Measurements from ENCODE around the gene IDH3A.
"Not testable (repeated sequence)": the region's sequence is repeated elsewhere in the genome, so short reads cannot be mapped to it uniquely, and the experiment has no call there.

Gene IDH3A

GRCh38 chr15:78129751-78130287 lies 19.3 kb upstream of the IDH3A start:
- DNase-seq (ENCODE audit: low read depth), result no peak

DNA sequence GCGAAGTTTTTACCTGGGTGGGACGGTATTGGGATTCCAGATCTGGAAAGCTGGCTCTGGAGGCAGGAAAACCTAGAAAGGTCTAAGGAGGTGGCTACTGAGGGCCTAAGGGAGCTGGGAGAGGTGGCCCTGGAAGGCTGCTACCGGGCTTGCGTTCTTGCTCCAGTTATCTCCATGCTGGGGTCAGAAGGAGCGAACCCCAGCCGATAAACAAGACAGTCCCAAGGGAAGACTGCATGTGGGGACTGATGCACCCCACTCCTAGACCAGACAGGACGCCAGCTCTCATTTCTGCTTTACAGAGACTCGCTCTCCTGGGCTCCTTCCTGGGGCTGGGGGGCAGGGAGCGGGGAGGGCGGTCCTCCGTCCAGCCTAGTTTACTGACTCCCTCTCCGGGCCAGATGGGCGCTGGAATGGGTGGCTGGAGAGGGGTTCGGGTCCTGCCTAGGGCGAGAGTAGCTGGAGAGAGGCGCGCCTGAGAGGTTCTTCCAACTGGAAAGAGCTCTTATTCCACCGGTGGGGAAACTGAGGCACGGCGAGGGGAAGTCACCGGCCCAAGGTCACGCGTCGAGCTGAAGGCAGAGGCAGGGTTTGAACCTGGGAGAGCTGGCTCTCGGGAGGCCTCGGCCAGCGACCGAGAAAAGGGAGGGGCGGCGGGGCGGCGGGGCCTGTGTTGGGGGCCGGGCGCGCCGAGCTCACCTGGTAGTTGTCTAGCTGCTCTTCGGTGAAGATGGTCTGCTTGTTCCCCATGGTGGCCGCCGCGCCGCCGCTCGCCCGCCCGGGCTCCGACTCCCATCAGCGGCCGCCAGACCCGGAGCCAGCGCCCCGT lies 18.5 kb upstream of the IDH3A start:
- no peak for DNase-seq (ENCODE audit: low read depth)

DNA sequence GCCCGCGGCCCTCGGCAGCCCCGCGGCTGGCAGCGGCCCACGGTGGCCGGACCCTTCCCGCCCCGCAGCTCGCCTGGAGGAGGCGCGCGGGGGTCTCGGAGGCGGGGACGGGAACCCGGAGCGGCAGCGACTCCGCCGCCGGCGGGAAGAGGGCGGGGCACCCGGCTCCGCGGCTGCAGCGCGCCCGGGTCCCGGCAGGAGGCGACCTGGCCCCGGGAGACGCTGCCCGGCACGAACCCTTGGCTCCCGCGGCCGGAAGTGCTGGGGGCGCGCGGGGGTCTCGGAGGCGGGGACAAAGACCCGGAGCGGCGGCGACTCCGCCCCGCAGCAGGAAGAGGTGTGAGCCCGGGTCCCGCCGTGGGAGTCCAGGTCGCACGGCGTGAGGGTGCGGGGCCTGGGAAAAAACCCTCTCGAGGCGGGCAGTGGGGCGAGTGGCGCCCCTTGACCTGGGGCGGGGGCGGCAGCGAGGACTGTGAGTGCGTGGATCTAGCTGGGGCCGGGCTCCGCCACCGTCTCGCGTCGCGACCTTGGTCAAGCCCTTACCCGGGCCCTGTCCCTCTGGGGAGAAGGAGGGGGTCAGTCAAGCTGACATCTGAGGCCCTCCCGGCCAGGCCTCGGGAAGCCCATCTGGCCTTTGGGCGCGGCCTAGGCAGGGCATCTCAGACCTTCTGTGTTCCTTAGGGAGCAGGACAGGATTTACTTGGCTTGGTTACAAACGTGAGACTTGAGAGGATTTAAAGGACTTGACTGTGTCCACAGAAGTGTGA lies 17.7 kb upstream of the IDH3A start, which contains the start of gene CIB2:
Gene CIB2, minus strand, starts transcription at position 151 of the 767 bp plus-strand sequence. CDS start 230 bp downstream, outside the sequence.
- peak; percentile 14 for DNase-seq (ENCODE audit: low read depth)

- no peak for DNase-seq (ENCODE audit: low read depth)
Observed at GRCh38 chr15:78133801-78134200, 15.4 kb upstream of the IDH3A start.

GRCh38 chr15:78139578-78139977 lies 9.6 kb upstream of the IDH3A start:
- no peak for DNase-seq (ENCODE audit: low read depth)

GRCh38 chr15:78140292-78140691 lies 8.9 kb upstream of the IDH3A start:
- DNase-seq (ENCODE audit: low read depth), result no peak

DNA sequence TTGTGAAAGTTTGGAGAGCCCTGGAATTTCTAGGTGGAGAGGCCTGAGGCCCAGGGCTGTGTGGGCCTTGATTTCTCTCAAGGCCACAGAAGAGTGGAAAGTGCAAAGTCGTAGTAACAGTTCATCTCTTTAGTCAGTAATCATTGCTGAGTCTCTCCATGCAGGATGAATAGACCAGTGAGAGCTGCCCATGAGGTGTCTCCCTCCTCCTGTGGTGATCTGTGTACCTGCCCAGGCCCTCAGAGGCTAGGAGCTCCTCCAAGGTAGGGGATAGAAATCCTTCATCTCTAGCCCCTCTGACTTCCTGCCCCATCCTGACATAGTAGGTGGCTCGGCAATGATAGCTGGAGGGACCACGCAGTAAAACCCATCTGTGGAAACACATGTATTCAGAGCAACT lies 6.8 kb upstream of the IDH3A start:
- DNase-seq (ENCODE audit: low read depth), result no peak

- DNase-seq (ENCODE audit: low read depth), result no peak
Observed at GRCh38 chr15:78146425-78147154, 2.6 kb upstream of the IDH3A start.

DNA sequence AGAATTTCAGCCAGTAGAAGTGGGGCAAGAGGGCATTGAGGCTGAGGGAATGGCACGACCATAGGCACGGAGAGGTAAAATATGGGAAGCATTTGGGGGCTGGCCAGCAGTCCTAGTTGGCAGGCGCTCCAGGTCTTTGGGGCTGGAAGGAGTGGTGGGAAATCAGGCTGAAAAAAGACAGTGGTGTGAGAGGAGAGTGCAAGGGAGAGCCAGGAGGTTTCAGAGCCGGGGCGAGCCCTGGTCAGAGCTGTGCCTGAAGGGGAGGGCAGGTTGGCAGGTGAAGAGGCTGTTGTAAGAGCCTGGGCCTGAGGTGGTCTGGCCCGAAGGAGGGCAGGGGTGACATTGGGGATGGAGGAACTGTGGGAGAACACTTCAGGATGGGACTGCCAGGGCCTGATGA lies 1.6 kb upstream of the IDH3A start:
- no peak for DNase-seq (ENCODE audit: low read depth)

DNA sequence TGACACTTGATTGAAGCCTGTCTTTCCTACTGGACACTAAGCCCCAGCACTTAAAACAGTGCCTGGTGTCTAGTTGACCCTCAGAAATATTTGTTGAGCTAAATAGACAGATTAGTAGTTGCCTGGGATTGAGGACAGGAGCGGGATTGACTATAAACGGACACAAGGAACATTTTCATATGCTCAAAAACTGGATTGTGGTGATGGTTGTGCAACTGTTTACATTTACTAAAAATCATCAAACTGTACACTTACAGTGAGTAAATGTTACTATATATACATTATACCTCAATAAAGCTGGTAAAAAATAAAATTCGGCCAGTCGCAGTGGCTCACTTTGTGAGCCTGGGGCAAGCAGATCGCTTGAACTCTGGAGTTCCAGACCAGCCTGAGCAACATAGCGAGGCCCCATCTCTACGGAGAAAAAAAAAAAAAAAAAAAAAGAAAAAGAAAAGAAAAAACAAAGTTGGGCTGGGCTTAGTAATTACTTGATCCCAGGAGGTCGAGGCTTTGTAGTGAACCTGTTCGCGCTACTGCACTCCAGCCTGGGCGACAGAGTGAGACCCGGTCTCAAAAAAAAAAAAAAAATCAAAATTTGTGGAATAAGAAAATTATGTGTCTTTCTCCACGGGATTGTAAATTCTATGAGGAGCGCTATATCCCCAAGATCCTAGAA lies 632 bp upstream of the IDH3A start:
- no peak for DNase-seq (ENCODE audit: low read depth)

DNA sequence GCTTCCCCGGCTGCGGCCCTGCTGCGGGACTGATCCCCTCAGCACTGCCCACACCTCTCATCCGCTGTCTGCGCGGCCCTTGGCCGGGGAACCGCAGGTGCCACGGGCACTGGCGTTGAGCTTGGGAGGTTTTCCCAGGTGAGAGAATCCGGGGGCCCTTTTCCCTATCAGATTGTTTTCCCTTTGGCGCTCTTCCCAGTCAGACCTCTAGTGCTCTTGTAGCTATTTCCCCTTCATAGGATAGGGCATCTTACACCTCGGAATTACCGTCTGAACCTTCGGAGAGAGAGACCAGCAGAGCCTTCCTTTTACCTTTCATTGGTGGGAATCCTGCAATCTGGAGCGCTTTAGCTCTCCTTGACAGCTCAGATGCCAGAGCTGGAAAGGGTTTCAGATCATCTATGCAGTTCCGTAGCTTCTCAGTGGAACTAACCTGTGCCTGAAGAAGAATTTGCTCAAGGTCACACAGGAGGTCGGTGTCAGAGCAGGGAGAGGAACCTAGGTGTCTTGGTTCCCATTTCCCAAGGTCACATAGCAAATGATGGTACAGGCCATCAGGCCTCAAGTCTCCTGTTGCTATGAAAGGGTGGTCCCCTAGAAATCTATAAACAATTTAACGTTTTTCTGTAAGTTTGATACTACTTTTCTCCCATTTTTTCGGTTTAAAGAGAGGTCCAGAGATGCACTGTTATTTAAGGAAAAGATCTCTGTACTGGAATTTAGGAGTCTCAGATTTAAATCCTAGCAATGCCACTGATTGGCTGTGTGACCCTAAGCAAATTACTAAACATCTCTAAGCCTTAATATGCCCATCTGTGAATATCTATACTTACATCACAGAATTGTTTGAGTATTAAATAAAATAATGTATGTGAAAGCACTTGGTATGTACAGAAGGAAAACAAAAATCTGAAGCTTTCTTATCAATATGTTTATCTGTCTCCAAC lies 916 bp downstream of the IDH3A start:
- no peak for DNase-seq (ENCODE audit: low read depth)

GRCh38 chr15:78151075-78151474 lies 1.9 kb downstream of the IDH3A start:
- DNase-seq (ENCODE audit: low read depth), result not testable (repeated sequence)

DNA sequence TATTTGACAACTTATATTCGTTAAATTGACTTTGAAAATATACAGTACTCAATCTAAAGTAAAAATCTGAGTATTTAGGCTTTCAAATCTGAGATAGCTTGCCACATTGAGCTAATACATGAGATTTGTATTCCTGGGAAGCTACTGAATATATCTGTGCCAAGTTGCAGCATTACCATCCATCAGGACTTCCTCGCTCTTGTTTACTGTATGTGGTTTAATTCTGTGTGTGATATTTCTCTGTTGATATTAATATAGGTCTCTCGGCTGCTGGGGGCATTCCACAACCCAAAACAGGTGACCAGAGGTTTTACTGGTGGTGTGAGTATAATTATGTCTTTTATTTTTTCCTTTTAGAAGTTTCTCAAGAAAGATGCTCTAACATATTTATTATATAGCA lies 5.8 kb downstream of the IDH3A start:
- DNase-seq (ENCODE audit: low read depth), result no peak

DNA sequence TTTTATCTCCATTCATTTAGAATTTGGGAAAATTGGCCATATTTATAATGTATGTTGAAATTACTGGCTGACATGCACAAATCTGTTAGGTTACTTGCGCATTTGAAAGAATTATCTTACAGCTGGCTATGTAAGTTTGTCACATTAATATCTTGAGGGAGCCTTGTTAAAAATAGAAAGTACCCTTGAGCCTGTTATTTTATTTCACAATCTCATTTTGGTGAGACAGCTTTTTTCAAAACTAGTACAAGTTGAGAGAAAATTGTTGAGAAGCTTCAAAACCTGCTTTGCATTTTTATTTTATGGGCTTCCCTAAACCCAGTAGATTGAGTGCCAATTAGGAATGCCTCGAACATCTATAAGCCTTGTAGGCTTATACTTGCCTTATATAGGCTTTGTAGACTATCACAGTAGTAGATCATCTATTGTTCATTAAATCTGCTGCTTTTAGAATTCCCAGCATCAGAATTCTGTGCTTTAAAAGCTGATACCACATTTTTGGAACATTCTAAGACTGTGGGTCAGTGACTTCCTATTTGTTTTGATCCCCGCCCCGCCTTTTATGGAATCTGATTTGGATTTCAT lies 6.3 kb downstream of the IDH3A start:
- DNase-seq (ENCODE audit: low read depth), result no peak

DNA sequence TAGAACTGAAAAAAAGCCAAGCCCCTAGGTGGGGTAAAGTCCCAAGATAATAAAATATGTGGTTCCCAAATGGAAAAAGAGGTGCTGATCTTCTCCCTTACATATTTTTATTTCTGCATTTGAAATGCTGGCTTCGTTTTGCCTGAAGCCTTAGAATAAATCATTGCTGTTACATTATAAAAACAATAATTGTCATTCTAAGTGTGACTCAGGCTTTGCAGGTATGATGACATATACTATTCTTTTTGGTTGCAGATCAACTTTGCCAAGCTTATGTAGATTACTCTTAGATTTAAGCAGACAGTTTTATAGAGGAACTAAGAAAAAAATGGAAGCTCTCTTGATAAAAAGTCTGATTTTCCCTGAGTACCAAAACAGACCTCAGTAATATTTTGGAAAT lies 7.5 kb downstream of the IDH3A start:
- DNase-seq (ENCODE audit: low read depth), result no peak

DNA sequence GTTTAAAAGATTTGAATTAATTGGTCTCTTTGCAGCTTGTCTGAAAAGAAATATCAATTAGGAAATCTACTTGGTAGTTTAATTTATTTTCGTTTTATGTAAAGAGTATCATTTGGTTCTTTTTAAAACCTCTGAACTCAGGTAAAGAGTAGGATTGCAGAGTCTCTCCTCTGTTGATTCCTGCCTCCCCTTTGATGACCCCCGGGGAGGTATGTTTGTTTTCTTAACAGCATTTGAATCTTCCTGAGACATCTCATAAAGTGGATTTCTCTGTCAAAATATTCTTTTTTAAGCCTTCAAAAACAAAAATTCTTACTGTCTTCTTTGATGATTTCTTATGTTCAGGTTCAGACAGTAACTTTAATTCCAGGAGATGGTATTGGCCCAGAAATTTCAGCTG lies 8.0 kb downstream of the IDH3A start:
- no peak for DNase-seq (ENCODE audit: low read depth)

DNA sequence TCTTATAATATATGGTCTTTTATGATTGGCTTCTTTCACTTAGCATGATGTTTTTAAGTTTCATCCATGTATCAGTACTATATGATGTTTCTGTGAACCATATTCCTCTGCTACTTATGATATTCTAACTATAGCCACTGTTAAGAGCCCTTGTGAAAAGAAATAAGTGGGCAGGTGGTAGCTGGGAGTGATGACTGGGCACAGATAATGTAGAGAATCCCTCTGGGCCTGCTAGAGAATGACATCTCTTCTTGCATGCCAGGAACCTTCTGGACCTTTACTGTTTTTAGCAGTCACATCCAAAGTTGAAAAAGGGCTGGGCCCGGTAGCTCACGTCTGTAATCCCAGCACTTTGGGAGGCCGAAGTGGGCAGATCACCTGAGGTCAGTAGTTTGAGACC lies 10.2 kb downstream of the IDH3A start:
- DNase-seq (ENCODE audit: low read depth), result no peak

DNA sequence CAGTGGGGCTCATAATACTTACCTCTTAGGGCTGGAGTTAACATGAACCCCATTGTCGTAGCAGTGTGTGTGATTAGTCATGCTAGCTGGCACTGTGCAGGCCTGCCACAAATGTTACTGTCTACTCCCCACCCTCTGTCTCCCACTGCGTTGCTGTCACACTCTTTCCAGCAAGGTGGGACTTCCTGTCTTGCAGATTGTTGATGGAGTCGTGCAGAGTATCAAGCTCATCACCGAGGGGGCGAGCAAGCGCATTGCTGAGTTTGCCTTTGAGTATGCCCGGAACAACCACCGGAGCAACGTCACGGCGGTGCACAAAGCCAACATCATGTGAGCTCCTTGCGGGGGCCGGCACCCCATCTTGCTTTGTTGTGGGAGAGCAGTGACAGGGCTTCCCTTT lies 12.9 kb downstream of the IDH3A start:
- no peak for DNase-seq (ENCODE audit: low read depth)

- no peak for DNase-seq (ENCODE audit: low read depth)
Observed at GRCh38 chr15:78164010-78164409, 14.8 kb downstream of the IDH3A start.

GRCh38 chr15:78167227-78167888 lies 18.2 kb downstream of the IDH3A start:
- DNase-seq (ENCODE audit: low read depth), result no peak
